GM12878 (cell line): Measurements from ENCODE around the gene MAGI3.

Experiments
- CHD1 ChIP-seq: IDR thresholded peaks from 2 replicates; pipeline ENCODE4 v1.6.1; 2012; ENCODE audit warnings: low read depth, low read length, improper control_type of control experiment
- PKNOX1 ChIP-seq: fragments of 450-650 bp; IDR thresholded peaks from 2 replicates; pipeline ENCODE4 v1.6.1; 2016; ENCODE audit warnings: mild to moderate bottlenecking
- POLR2AphosphoS5 ChIP-seq: IDR thresholded peaks from 2 replicates; pipeline ENCODE4 v1.6.1; 2011; ENCODE audit warnings: mild to moderate bottlenecking, low read length, inconsistent platforms

- TF ChIP-seq PKNOX1, result no peak
- TF ChIP-seq CHD1, result no peak
- TF ChIP-seq POLR2AphosphoS5, result no peak
Observed at GRCh38 chr1:113401067-113401466, 10.8 kb downstream of the MAGI3 start.
